Calu3 (cell line): Measurements from ENCODE around the gene UTP3. TPM values are rescaled to one million over a fixed set of nuclear protein-coding genes. Genes with fewer than 3 reads are reported as not detected.

Source experiments
- BruUV-seq: library from RNA; stranded (reverse); fragments of 400-500 nt; replicated peaks from 2 replicates; lab custom pipeline; 2021; lab: Mats Ljungman, UMichigan
- CTCF ChIA-PET: fragments of 300-600 bp; sonication (Branson Sonifier 250); formaldehyde crosslinking; loops from one replicate; lab custom pipeline; 2022; ENCODE audit warnings: antibody characterized with exemption; lab: Charles Lee
- DNase-seq: peaks from one replicate; pipeline ENCODE4 v3.0.0; 2022
- H3K27ac Mint-ChIP-seq: one replicate; pipeline ENCODE4 v1.8.0; 2022; ENCODE audit warnings: mixed read lengths; ENCODE audit not compliant: unreplicated experiment
- H3K27me3 Mint-ChIP-seq: one replicate; pipeline ENCODE4 v1.8.0; 2022; ENCODE audit warnings: mixed read lengths; ENCODE audit not compliant: unreplicated experiment
- H3K36me3 Mint-ChIP-seq: one replicate; pipeline ENCODE4 v1.8.0; 2022; ENCODE audit warnings: mild to moderate bottlenecking, moderate library complexity, mixed read lengths; ENCODE audit not compliant: insufficient read depth, unreplicated experiment
- H3K4me1 Mint-ChIP-seq: one replicate; pipeline ENCODE4 v1.8.0; 2022; ENCODE audit warnings: mild to moderate bottlenecking, low read depth, mixed read lengths; ENCODE audit not compliant: unreplicated experiment
- H3K4me3 Mint-ChIP-seq: one replicate; pipeline ENCODE4 v1.8.0; 2022; ENCODE audit warnings: mild to moderate bottlenecking, low read depth, moderate library complexity, mixed read lengths; ENCODE audit not compliant: unreplicated experiment
- H3K9me3 Mint-ChIP-seq: one replicate; pipeline ENCODE4 v1.8.0; 2022; ENCODE audit warnings: low read depth, mixed read lengths; ENCODE audit not compliant: unreplicated experiment
- intact Hi-C: fragments of 100-400 bp; cut with micrococcal nuclease; formaldehyde crosslinking; loops from one replicate; pipeline ENCODE4 v1.10.0; 2022; ENCODE audit not compliant: unreplicated experiment
- total RNA-seq: library from RNA; stranded (reverse); gene quantifications from 2 replicates; pipeline ENCODE4 v1.2.3, GENCODE V29; 2022
- TF ChIP-seq, protein P1 (sequence below): fragments of 200-600 bp; IDR thresholded peaks from one replicate; pipeline ENCODE4 v1.8.0; 2022; ENCODE audit warnings: antibody characterized with exemption; ENCODE audit not compliant: unreplicated experiment

Gene UTP3
- total RNA-seq, 1 experiment from 2014 or later: 22.2 TPM

DNA sequence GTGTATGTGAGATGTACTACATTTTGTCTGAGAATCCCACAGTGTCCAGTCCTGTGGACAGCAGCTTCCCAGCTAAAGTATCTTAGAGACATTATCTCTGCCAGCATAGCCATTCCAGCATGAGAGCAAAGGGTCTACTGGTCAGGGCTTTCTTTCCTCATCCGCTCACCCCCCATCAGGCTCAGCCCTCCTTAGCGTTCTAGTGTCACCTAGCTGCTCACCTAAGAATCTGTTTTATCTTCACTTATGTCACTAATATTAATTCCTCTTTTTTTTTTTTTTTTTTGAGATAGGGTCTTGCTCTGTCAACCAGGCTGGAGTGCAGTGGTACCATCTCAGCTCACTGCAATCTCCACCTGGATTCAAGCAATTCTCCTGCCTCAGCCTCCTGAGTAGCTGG lies 49.1 kb downstream of the UTP3 start:
- Mint-ChIP-seq H3K27ac (no peak overlapping the region), H3K36me3 (peaks cover 6% of the 10 kb centered on the region), H3K9me3 (no peaks in the 10 kb centered on the region), H3K27me3 (no peaks in the 10 kb centered on the region), H3K4me3 (no peak overlapping the region), H3K4me1 (peaks cover 13% of the 10 kb centered on the region)
- DNase-seq: no peak
- CTCF ChIA-PET: interaction anchor here (0.7 kb wide), 1 partner anchor 32 kb away, joined by 3 read pairs; no protein-coding TSS in a partner anchor
- BruUV-seq: no TSS peak
- TF ChIP-seq, protein P1, sequence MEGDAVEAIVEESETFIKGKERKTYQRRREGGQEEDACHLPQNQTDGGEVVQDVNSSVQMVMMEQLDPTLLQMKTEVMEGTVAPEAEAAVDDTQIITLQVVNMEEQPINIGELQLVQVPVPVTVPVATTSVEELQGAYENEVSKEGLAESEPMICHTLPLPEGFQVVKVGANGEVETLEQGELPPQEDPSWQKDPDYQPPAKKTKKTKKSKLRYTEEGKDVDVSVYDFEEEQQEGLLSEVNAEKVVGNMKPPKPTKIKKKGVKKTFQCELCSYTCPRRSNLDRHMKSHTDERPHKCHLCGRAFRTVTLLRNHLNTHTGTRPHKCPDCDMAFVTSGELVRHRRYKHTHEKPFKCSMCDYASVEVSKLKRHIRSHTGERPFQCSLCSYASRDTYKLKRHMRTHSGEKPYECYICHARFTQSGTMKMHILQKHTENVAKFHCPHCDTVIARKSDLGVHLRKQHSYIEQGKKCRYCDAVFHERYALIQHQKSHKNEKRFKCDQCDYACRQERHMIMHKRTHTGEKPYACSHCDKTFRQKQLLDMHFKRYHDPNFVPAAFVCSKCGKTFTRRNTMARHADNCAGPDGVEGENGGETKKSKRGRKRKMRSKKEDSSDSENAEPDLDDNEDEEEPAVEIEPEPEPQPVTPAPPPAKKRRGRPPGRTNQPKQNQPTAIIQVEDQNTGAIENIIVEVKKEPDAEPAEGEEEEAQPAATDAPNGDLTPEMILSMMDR: no peak
- intact Hi-C loops: no loop called here

DNA sequence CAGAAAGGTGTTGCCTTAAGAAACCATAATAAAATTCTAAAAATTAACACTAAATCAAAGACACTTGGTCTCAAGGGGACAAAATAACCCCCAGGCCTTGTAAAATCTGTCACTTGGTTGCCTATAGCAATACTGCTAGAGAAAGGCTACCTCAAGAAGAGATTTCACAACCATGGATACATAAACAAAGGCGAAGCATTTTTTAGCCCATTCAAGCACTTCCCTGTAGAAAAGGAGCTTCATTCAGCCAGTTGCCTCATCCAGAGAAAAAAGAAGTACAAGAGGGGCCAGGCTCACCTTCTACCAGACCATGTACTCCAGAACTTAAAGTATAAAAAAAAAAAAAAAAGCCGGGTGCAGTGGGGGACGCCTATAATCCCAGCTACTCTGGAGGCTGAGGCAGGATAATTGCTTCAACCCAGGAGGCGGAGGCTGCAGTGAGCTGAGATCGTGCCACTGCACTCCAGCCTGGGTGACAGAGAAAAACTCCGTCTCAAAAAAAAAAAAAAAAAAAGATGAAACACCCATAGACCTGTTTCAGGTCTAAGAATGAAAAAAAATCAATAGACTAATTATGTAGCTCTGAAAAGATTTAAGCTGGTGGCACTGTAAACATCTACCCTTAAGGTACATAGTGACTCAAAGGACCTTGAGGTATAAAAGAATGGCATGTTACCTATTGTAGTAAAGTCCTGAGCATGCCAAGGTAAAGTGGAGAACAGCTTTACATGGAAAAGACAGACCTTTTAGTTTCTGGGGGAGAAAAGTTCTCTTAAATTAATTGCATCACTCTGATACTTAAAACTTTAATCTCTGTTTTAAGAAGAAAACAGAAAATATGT lies 51.4 kb downstream of the UTP3 start:
- DNase-seq: no peak
- H3K4me1 Mint-ChIP-seq: peaks cover 11% of the 10 kb centered on the region
- no peak overlapping the region for H3K4me3 Mint-ChIP-seq
- no peaks in the 10 kb centered on the region for H3K27me3 Mint-ChIP-seq
- intact Hi-C loops: no loop called here
- no peak overlapping the region for H3K27ac Mint-ChIP-seq
- peaks cover 1% of the 10 kb centered on the region for H3K36me3 Mint-ChIP-seq
- no peaks in the 10 kb centered on the region for H3K9me3 Mint-ChIP-seq
- no TSS peak for BruUV-seq
- CTCF ChIA-PET: interaction anchor here (0.7 to 1.0 kb wide), 2 partner anchors 10 to 31 kb away, joined by 3 read pairs; no protein-coding TSS in a partner anchor
- TF ChIP-seq, protein P1: no peak

Other genes starting within 250 kb of the UTP3 start
- gene MUC7, start 216.3 kb upstream of the UTP3 start, total RNA-seq: not detected in 2 replicates
- gene AMTN, start 170.0 kb upstream of the UTP3 start, total RNA-seq: not detected in 2 replicates
- gene AMBN, start 96.3 kb upstream of the UTP3 start, total RNA-seq: not detected in 2 replicates
- 0.26 and 1.0 TPM in 2 replicates for gene ENAM, start 59.8 kb upstream of the UTP3 start, total RNA-seq
- gene JCHAIN, start 22.0 kb upstream of the UTP3 start, total RNA-seq: not detected in 2 replicates
- 25.8 and 33.0 TPM in 2 replicates for gene RUFY3, start 33.4 kb downstream of the UTP3 start, total RNA-seq
- gene GRSF1, start 151.4 kb downstream of the UTP3 start, total RNA-seq: 63.0 and 68.7 TPM in 2 replicates
- gene MOB1B, start 213.8 kb downstream of the UTP3 start, total RNA-seq: 13.3 and 13.4 TPM in 2 replicates